ENCODE data around the gene PGA3. TPM values are rescaled to one million over a fixed set of nuclear protein-coding genes. Genes with fewer than 3 reads are reported as not detected.
"Not testable (repeated sequence)": the region's sequence is repeated elsewhere in the genome, so short reads cannot be mapped to it uniquely, and the experiment has no call there.

Gene PGA3
- total and polyA plus RNA-seq, 5 donors from 2014 or later, result not detected

DNA sequence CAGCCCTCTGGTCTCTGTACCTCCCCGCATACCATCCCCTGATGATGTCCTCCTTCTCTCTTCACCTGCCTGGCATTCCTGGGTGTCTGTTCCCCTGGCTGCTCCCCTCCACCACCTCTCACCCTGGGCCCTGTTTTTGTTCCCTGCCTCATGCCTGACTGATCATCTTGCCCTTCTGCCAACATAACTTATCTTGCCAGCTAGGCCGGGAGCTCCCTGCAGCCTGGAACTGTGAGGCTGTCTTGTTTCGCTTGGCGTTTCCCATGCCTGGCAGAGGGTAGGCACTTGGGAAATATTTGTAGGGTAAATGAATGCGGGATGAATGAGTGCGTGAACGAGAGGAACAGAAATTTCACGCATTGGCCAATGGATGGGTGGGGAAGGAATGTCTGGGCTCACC lies 45.9 kb downstream of the PGA3 start:
- not testable (repeated sequence) for H3K27ac ChIP-seq (ENCODE audit: insufficient read depth, low read length, poor library complexity, severe bottlenecking); H3K4me3 ChIP-seq (ENCODE audit: low read depth, low read length); H3K36me3 Mint-ChIP-seq; DNase-seq; H3K4me1 ChIP-seq (ENCODE audit: control insufficient read depth, insufficient read depth, low read length, poor library complexity, severe bottlenecking); H3K9me3 Mint-ChIP-seq; ATAC-seq (ENCODE audit: low read depth in 2 of 2); H3K27me3 ChIP-seq (ENCODE audit: control insufficient read depth, insufficient read depth, low read length); H3K36me3 ChIP-seq (ENCODE audit: control insufficient read depth, insufficient read depth, low read length); H3K4me1 Mint-ChIP-seq; H3K27me3 Mint-ChIP-seq; H3K4me3 Mint-ChIP-seq; H3K27ac Mint-ChIP-seq; H3K9me3 ChIP-seq (ENCODE audit: control insufficient read depth in 2 of 2, low read length in 2 of 2)

DNA sequence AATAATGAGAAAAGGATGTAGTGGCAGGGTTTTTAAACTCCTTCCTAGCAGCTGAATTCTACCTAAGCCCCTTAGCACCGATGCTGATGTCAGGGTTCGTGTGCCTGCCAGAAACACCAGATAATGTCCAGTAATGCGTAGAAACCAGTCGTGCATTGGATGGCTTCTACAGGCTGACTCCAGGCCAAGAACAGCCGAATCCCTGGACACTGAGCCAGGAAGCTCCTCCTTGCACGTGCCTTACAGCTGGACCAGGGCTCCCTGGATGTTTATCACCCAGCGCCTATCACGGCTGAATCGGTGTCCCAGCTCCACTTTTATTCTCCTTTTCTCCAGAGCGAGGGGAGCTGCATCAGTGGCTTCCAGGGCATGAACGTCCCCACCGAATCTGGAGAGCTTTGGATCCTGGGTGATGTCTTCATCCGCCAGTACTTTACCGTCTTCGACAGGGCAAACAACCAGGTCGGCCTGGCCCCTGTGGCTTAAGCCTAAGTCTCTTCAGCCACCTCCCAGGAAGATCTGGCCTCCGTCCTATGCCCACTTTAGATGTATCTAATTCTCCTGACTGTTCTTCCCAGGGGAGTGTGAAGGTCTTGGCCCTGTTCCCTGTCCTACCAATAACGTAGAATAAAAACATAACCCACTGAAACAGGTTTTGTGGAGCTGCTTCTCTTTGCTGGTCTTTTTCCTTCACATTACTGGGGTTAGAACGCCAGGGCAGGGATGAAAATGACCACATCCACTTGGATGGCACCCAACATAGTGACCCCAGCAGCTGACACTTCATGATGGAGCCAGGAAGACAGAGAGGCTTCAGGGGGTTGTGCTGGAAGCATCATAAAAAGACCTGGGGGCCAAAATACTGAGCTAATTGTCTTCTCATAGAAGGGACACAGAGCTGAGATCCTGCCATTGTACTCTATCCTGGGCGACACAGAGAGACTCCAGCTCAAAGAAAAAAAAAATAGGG lies 47.8 kb downstream of the PGA3 start:
- not testable (repeated sequence) for DNase-seq; ATAC-seq (ENCODE audit: low read depth in 2 of 2); H3K27ac ChIP-seq (ENCODE audit: insufficient read depth, low read length, poor library complexity, severe bottlenecking); H3K27me3 ChIP-seq (ENCODE audit: control insufficient read depth, insufficient read depth, low read length); H3K4me3 ChIP-seq (ENCODE audit: low read depth, low read length); H3K4me3 Mint-ChIP-seq; H3K4me1 Mint-ChIP-seq; H3K9me3 ChIP-seq (ENCODE audit: control insufficient read depth in 2 of 2, low read length in 2 of 2); H3K36me3 Mint-ChIP-seq; H3K9me3 Mint-ChIP-seq; H3K4me1 ChIP-seq (ENCODE audit: control insufficient read depth, insufficient read depth, low read length, poor library complexity, severe bottlenecking); H3K36me3 ChIP-seq (ENCODE audit: control insufficient read depth, insufficient read depth, low read length)
- peaks cover 10% of the 10 kb centered on the region for H3K27me3 Mint-ChIP-seq
- peak overlapping the region in 1 of 3 donors; percentile 9 for H3K27ac Mint-ChIP-seq

DNA sequence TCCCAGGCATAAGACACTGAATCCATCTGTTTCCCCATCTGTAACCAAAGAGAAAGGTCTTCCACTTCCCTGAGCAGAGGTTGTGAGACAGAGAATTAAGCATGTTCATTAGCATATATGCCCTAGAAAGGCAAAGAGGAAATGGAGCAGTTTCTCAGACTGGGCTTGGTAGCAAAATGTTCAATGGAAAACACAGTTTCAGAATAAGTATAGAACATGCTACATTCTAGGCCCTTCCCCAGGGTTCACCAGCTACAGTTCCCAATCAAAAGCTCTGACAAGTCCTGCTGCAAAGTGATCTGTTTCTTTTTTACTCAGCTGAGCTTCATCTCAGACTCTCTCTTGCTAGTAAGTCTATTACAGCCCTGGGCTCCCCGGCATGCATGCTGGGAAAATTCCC lies 49.0 kb downstream of the PGA3 start:
- not testable (repeated sequence) for H3K9me3 Mint-ChIP-seq; H3K27ac ChIP-seq (ENCODE audit: insufficient read depth, low read length, poor library complexity, severe bottlenecking); H3K4me3 ChIP-seq (ENCODE audit: low read depth, low read length); H3K9me3 ChIP-seq (ENCODE audit: control insufficient read depth in 2 of 2, low read length in 2 of 2); H3K36me3 Mint-ChIP-seq; H3K27me3 ChIP-seq (ENCODE audit: control insufficient read depth, insufficient read depth, low read length); DNase-seq; H3K27ac Mint-ChIP-seq; ATAC-seq (ENCODE audit: low read depth in 2 of 2); H3K4me1 ChIP-seq (ENCODE audit: control insufficient read depth, insufficient read depth, low read length, poor library complexity, severe bottlenecking); H3K4me3 Mint-ChIP-seq; H3K4me1 Mint-ChIP-seq; H3K36me3 ChIP-seq (ENCODE audit: control insufficient read depth, insufficient read depth, low read length)
- peaks cover 10% of the 10 kb centered on the region for H3K27me3 Mint-ChIP-seq

DNA sequence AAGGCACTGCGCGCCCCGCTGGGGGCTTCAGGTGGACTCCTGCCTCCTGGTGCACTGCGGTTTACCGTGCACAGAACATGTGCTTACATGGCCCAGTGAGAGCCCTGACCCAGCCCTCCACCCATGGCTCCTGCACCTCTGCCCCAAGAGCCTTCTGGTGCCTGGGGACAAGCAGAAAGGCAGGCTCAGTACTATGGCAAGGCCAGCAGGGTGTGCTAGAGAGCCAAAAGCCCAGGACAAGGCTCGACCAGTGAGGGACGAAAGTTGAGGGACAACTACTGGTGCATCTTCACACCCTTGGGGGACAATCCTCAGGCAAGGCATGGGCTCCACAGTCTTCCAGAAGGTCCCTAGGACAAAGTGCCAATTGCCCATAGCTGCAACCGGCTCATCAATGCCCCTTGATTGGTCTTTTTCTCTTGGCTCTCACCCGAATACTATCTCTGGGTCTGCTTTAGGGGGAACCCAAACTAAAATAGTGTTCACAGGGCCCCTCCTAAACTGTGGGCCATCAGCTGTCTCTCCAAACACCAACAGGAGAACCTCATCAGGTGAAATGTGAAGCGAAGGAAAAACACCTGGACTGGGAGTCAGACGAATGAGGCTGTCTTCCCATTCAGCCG lies 51.2 kb downstream of the PGA3 start:
- H3K4me1 ChIP-seq (ENCODE audit: control insufficient read depth, insufficient read depth, low read length, poor library complexity, severe bottlenecking), result no peaks in the 10 kb centered on the region
- ATAC-seq (ENCODE audit: low read depth in 2 of 2) (peak; percentile 59 to 66), DNase-seq (peak; percentile 31 to 74 (median 45))
- H3K27ac Mint-ChIP-seq, result no peak overlapping the region
- H3K9me3 ChIP-seq (ENCODE audit: control insufficient read depth in 2 of 2, low read length in 2 of 2), result no peaks in the 10 kb centered on the region
- H3K4me3 ChIP-seq (ENCODE audit: low read depth, low read length), result no peak overlapping the region
- no peak overlapping the region for H3K27ac ChIP-seq (ENCODE audit: insufficient read depth, low read length, poor library complexity, severe bottlenecking)
- no peaks in the 10 kb centered on the region for H3K27me3 ChIP-seq (ENCODE audit: control insufficient read depth, insufficient read depth, low read length)
- no peak overlapping the region for H3K4me3 Mint-ChIP-seq
- no peaks in the 10 kb centered on the region for H3K36me3 Mint-ChIP-seq
- no peaks in the 10 kb centered on the region for H3K4me1 Mint-ChIP-seq
- H3K27me3 Mint-ChIP-seq, result peaks cover 10% of the 10 kb centered on the region
- H3K36me3 ChIP-seq (ENCODE audit: control insufficient read depth, insufficient read depth, low read length), result no peaks in the 10 kb centered on the region
- no peaks in the 10 kb centered on the region for H3K9me3 Mint-ChIP-seq

DNA sequence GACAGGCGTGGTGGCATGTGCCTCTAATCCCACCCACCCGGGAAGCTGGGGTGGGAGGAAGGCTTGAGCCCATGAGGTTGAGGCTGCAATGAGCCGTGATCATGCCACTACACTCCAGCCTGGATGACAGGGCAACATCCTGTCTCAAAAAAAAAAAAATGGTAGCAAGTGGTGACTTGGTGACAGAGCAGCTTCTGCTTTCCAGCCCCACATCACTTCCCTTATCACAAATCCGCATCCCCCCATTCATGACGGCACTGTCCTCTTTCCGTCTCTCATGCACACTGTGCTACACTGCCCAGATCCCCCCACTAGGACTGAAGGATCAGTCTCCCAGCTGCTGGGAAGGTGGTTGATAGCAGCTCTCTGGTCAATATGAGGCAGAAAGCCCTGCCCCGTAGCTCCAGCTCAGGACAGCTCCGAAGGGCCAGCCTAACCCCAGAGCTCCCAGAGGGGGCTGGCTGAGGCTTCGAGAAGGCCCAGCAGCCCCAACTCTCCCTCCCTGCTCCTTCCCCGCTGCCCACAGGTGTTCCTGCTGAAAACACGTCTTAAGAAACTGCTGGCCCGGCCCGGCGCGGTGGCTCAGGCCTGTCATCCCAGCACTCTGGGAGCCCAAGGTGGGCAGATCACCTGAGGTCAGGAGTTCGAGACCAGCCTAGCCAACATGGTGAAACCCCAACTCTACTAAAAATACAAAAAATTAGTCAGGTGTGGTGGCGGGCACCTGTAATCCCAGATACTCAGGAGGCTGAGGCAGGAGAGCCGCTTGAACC lies 53.6 kb downstream of the PGA3 start:
- no peak for ATAC-seq (ENCODE audit: low read depth in 2 of 2)
- Mint-ChIP-seq H3K4me1 (no peaks in the 10 kb centered on the region), H3K27ac (no peak overlapping the region), H3K4me3 (no peak overlapping the region), H3K36me3 (no peaks in the 10 kb centered on the region), H3K9me3 (no peaks in the 10 kb centered on the region), H3K27me3 (peaks cover 4% of the 10 kb centered on the region)
- DNase-seq, result no peak
- no peaks in the 10 kb centered on the region for H3K4me1 ChIP-seq (ENCODE audit: control insufficient read depth, insufficient read depth, low read length, poor library complexity, severe bottlenecking)
- H3K9me3 ChIP-seq (ENCODE audit: control insufficient read depth in 2 of 2, low read length in 2 of 2), result no peaks in the 10 kb centered on the region
- H3K27me3 ChIP-seq (ENCODE audit: control insufficient read depth, insufficient read depth, low read length), result no peaks in the 10 kb centered on the region
- H3K36me3 ChIP-seq (ENCODE audit: control insufficient read depth, insufficient read depth, low read length), result no peaks in the 10 kb centered on the region
- H3K4me3 ChIP-seq (ENCODE audit: low read depth, low read length), result no peak overlapping the region
- no peak overlapping the region for H3K27ac ChIP-seq (ENCODE audit: insufficient read depth, low read length, poor library complexity, severe bottlenecking)

GRCh38 chr11:61258546-61258945 lies 55.2 kb downstream of the PGA3 start:
- no peak overlapping the region for H3K4me3 ChIP-seq (ENCODE audit: low read depth, low read length)
- DNase-seq, result no peak
- Mint-ChIP-seq H3K4me1 (no peaks in the 10 kb centered on the region), H3K36me3 (no peaks in the 10 kb centered on the region), H3K4me3 (no peak overlapping the region), H3K27me3 (peaks cover 12% of the 10 kb centered on the region), H3K27ac (no peak overlapping the region), H3K9me3 (peaks cover 0 to 2% (median 0%) of the 10 kb centered on the region in 7 donors)
- no peak overlapping the region for H3K27ac ChIP-seq (ENCODE audit: insufficient read depth, low read length, poor library complexity, severe bottlenecking)
- H3K4me1 ChIP-seq (ENCODE audit: control insufficient read depth, insufficient read depth, low read length, poor library complexity, severe bottlenecking), result no peaks in the 10 kb centered on the region
- no peak for ATAC-seq (ENCODE audit: low read depth in 2 of 2)
- no peaks in the 10 kb centered on the region for H3K36me3 ChIP-seq (ENCODE audit: control insufficient read depth, insufficient read depth, low read length)
- no peaks in the 10 kb centered on the region for H3K27me3 ChIP-seq (ENCODE audit: control insufficient read depth, insufficient read depth, low read length)
- no peaks in the 10 kb centered on the region for H3K9me3 ChIP-seq (ENCODE audit: control insufficient read depth in 2 of 2, low read length in 2 of 2)

GRCh38 chr11:61259363-61259762 lies 56.0 kb downstream of the PGA3 start:
- DNase-seq (no peak), ATAC-seq (ENCODE audit: low read depth in 2 of 2) (no peak)
- H3K4me1 ChIP-seq (ENCODE audit: control insufficient read depth, insufficient read depth, low read length, poor library complexity, severe bottlenecking), result no peaks in the 10 kb centered on the region
- Mint-ChIP-seq H3K9me3 (peaks cover 0 to 4% (median 0%) of the 10 kb centered on the region in 7 donors), H3K27me3 (peaks cover 12% of the 10 kb centered on the region), H3K36me3 (no peaks in the 10 kb centered on the region), H3K4me3 (no peak overlapping the region), H3K27ac (no peak overlapping the region), H3K4me1 (no peaks in the 10 kb centered on the region)
- no peak overlapping the region for H3K4me3 ChIP-seq (ENCODE audit: low read depth, low read length)
- H3K9me3 ChIP-seq (ENCODE audit: control insufficient read depth in 2 of 2, low read length in 2 of 2), result no peaks in the 10 kb centered on the region
- no peak overlapping the region for H3K27ac ChIP-seq (ENCODE audit: insufficient read depth, low read length, poor library complexity, severe bottlenecking)
- H3K27me3 ChIP-seq (ENCODE audit: control insufficient read depth, insufficient read depth, low read length), result no peaks in the 10 kb centered on the region
- no peaks in the 10 kb centered on the region for H3K36me3 ChIP-seq (ENCODE audit: control insufficient read depth, insufficient read depth, low read length)

Measured in CD4-positive, CD25-positive, alpha-beta regulatory T cell (primary cell).